GM15510 (cell line): Measurements from ENCODE around the gene CRTAC1.

Experiments used
- POLR2A ChIP-seq: IDR thresholded peaks from 3 replicates; pipeline ENCODE4 v1.6.1; 2011; ENCODE audit warnings: borderline replicate concordance; ENCODE audit not compliant: insufficient read length; ENCODE audit errors: extremely low read depth

CRTAC1 gene

GRCh38 chr10:98010939-98011685 lies 19.3 kb downstream of the CRTAC1 start:
- TF ChIP-seq POLR2A: no peak

- no peak for TF ChIP-seq POLR2A
Observed at GRCh38 chr10:98006266-98006665, 24.2 kb downstream of the CRTAC1 start.

- TF ChIP-seq POLR2A: no peak
Observed at GRCh38 chr10:98001736-98002135, 28.7 kb downstream of the CRTAC1 start.

- TF ChIP-seq POLR2A: no peak
Observed at GRCh38 chr10:98000346-98000745, 30.1 kb downstream of the CRTAC1 start.

- TF ChIP-seq POLR2A: no peak
Observed at GRCh38 chr10:97999923-98000248, 30.5 kb downstream of the CRTAC1 start.

GRCh38 chr10:97999066-97999922 lies 31.1 kb downstream of the CRTAC1 start:
- no peak for TF ChIP-seq POLR2A

- TF ChIP-seq POLR2A: no peak
Observed at GRCh38 chr10:97991871-97992270, 38.5 kb downstream of the CRTAC1 start.

GRCh38 chr10:97981816-97982215 lies 48.6 kb downstream of the CRTAC1 start:
- TF ChIP-seq POLR2A: no peak

- no peak for TF ChIP-seq POLR2A
Observed at GRCh38 chr10:97977673-97978072, 52.7 kb downstream of the CRTAC1 start.

GRCh38 chr10:97975598-97975997 lies 54.8 kb downstream of the CRTAC1 start:
- no peak for TF ChIP-seq POLR2A

GRCh38 chr10:97974526-97975525 lies 55.6 kb downstream of the CRTAC1 start:
- no peak for TF ChIP-seq POLR2A

- TF ChIP-seq POLR2A: no peak
Observed at GRCh38 chr10:97974100-97974499, 56.3 kb downstream of the CRTAC1 start.

- TF ChIP-seq POLR2A: no peak
Observed at GRCh38 chr10:97969538-97970079, 60.8 kb downstream of the CRTAC1 start.

- TF ChIP-seq POLR2A: no peak
Observed at GRCh38 chr10:97964748-97965147, 65.7 kb downstream of the CRTAC1 start.
